ENCODE data around the gene GNA12. TPM values are rescaled to one million over a fixed set of nuclear protein-coding genes. Genes with fewer than 3 reads are reported as not detected.

GNA12 gene
- total RNA-seq, 1 donor from 2014 or later = 54.6 TPM

DNA sequence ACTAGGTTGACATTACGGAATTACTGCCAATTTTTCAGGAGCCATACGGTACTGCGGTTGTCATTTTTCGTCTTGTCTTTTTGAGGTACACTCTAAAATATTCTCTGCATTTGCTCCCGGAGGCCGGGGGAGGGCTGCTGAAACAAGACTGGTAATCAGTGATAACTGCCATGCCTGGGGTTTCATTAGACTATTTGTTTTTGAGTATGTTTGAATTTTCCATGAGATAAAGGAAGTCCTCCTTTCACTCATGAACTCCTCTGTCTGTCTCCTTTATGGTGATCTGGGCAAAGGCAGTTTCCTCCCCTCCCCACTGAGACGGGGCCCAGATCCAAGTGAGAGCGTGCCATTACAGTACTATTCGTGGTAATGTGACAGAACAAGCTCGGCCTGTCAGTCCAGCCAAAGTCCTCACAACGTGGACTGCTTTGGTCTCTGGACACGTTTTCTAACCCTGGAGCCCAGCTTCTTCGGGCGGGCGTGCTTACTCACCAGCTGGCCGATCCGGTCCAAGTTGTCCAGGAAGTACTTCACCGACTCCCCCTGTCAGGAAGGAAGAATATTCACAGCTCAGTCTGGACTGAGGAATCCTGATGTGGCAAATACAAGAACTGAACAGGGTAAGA, 111.0 kb downstream of the GNA12 start:
- Mint-ChIP-seq H3K36me3 (ENCODE audit: low read depth) (peaks cover 52% of the 10 kb centered on the region), H3K4me1 (peaks cover 46% of the 10 kb centered on the region), H3K27ac (no peak overlapping the region), H3K9me3 (no peaks in the 10 kb centered on the region), H3K4me3 (no peak overlapping the region), H3K27me3 (no peaks in the 10 kb centered on the region)
- ATAC-seq (ENCODE audit: low read depth) (no peak), DNase-seq (peak; percentile 10)
- POLR2A ChIA-PET = no interaction called here
- TF ChIP-seq, protein P1, sequence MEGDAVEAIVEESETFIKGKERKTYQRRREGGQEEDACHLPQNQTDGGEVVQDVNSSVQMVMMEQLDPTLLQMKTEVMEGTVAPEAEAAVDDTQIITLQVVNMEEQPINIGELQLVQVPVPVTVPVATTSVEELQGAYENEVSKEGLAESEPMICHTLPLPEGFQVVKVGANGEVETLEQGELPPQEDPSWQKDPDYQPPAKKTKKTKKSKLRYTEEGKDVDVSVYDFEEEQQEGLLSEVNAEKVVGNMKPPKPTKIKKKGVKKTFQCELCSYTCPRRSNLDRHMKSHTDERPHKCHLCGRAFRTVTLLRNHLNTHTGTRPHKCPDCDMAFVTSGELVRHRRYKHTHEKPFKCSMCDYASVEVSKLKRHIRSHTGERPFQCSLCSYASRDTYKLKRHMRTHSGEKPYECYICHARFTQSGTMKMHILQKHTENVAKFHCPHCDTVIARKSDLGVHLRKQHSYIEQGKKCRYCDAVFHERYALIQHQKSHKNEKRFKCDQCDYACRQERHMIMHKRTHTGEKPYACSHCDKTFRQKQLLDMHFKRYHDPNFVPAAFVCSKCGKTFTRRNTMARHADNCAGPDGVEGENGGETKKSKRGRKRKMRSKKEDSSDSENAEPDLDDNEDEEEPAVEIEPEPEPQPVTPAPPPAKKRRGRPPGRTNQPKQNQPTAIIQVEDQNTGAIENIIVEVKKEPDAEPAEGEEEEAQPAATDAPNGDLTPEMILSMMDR (IDR thresholded peaks at IDR 0.05) = no peak
- CTCF ChIA-PET = no interaction called here
- intact Hi-C loops (cut with micrococcal nuclease) = no loop called here

DNA sequence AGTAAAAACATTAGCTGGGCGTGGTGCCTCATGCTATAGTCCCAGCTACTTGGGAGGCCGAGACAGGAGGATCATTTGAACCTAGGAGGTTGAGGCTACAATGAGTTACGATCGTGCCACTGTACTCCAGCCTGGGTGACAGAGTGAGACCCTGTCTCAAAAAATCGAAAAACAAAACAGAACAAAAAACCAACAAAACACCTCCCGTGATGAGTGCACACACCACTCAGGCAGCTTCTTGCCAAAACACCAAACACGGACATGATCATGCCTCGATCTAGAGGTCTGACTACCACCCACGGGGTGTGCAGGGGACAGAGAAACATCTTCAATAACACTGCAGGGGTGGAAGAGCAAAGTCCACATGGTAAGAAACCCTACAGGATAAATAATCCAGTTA, 111.7 kb downstream of the GNA12 start:
- ChIA-PET POLR2A (no interaction called here), CTCF (no interaction called here)
- TF ChIP-seq, protein P1 (IDR thresholded peaks at IDR 0.05) = no peak
- DNase-seq = no peak
- H3K4me1 Mint-ChIP-seq = peaks cover 40% of the 10 kb centered on the region
- no peak for ATAC-seq (ENCODE audit: low read depth)
- no peak overlapping the region for H3K27ac Mint-ChIP-seq
- H3K36me3 Mint-ChIP-seq (ENCODE audit: low read depth) = peaks cover 53% of the 10 kb centered on the region
- no peaks in the 10 kb centered on the region for H3K27me3 Mint-ChIP-seq
- intact Hi-C loops (cut with micrococcal nuclease) = no loop called here
- H3K4me3 Mint-ChIP-seq = no peak overlapping the region
- no peaks in the 10 kb centered on the region for H3K9me3 Mint-ChIP-seq

DNA sequence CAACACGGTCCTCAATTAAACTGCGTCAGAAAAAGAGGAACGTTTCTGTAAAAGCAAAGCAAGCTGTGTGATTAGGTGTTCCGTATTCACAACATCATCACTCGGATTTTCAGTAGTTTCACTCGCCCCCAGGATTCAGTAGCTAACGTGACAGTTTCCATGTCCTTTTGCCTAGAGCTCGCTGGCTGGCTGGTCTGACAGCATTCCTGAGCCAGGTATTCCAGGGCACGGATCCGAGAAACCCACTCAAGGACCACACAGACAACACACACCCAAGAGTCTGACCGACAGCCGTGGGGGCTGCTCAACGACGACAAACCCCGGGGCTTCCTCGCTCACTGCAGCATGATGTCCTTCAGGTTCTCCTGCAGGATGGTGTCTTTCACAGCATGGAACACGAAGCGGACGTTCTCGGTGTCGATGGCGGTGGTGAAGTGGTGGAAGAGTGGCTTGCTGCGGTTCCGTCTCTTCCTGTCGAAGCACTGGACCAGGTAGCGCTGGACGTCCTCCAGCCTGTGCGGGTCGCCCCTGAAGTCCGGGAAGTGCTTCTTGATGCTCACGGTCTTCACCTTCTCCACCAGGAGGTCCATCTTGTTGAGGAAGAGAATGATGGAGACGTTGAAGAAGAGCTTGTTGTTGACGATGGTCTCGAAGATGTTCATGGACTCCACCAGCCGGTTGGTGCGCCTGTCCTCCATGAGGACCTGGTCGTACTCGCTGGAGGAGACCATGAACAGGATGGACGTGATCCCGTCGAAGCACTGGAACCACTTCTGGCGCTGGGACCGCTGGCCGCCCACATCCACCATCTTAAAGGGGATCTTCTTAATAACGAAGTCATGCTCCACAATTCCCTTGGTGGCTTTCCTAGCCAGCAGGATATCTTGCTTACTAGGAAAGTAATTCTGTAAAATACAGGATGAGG, 113.0 kb downstream of the GNA12 start:
- H3K27me3 Mint-ChIP-seq = no peaks in the 10 kb centered on the region
- no peak overlapping the region for H3K27ac Mint-ChIP-seq
- ChIA-PET POLR2A (interaction anchor here (0.7 kb wide), 1 partner anchor 10 kb away, joined by 4 read pairs; no protein-coding TSS in a partner anchor), CTCF (no interaction called here)
- intact Hi-C loops (cut with micrococcal nuclease) = no loop called here
- ATAC-seq (ENCODE audit: low read depth) (no peak), DNase-seq (peak; percentile 7)
- H3K36me3 Mint-ChIP-seq (ENCODE audit: low read depth) = peaks cover 61% of the 10 kb centered on the region
- H3K4me1 Mint-ChIP-seq = peaks cover 31% of the 10 kb centered on the region
- TF ChIP-seq, protein P1 (IDR thresholded peaks at IDR 0.05) = no peak
- H3K4me3 Mint-ChIP-seq = no peak overlapping the region
- no peaks in the 10 kb centered on the region for H3K9me3 Mint-ChIP-seq

DNA sequence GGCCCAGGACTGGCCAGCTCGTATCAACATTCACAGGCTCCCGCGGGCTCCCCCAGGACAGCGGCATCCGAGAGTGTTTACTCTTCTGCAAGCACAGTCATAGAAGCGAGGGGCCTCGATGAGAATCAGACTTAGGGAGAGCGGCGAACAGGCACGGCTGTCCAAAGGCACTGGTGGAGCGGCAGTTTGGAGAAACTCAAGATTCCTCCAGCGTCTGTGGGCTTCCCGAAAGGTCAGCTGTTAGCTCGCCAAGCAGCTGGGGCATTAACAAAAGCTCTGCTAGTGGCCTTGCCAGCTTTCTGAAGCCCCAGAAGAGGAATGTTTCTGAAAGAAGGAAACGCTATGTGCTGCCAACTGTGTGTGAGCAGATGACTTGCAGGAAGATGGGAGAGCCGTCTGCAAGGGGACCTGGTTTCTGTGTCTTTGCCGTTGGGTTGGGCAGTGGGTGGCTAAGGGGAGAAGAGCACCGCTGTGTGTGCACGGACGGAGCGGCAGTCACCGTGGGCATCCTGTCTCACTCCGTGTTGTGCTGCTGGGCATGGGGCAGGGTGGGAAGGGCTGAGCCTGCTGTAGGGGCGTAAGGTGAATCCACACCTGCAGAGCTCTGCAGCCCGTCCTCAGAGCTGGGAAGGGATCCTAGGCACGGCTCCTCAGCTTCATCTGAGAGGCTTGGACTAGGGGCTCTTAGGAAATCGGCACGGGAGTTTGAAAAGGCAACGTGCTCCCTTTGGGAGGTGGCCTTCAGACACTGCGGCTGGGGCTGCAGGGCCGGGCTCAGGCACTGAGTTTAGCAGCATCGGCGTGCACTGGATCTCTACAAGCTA, 114.0 kb downstream of the GNA12 start:
- TF ChIP-seq, protein P1 (IDR thresholded peaks at IDR 0.05) = no peak
- Mint-ChIP-seq H3K36me3 (ENCODE audit: low read depth) (peaks cover 70% of the 10 kb centered on the region), H3K4me1 (peaks cover 22% of the 10 kb centered on the region), H3K27me3 (no peaks in the 10 kb centered on the region), H3K9me3 (no peaks in the 10 kb centered on the region), H3K4me3 (no peak overlapping the region), H3K27ac (no peak overlapping the region)
- DNase-seq = peak; percentile 6
- POLR2A ChIA-PET = interaction anchor here (0.7 to 1.8 kb wide), 2 partner anchors 9 to 20 kb away, joined by 4 read pairs; no protein-coding TSS in a partner anchor
- intact Hi-C loops (cut with micrococcal nuclease) = no loop called here
- no peak for ATAC-seq (ENCODE audit: low read depth)
- CTCF ChIA-PET = interaction anchor here (1.0 kb wide), 1 partner anchor 11 kb away, joined by 3 read pairs; no protein-coding TSS in a partner anchor

Measured in activated B cell treated with CpG ODN at 0.5 μM for 24 hours (primary cell).